Adrenal gland (tissue), 12 donors: ENCODE results near the gene RHOC. TPM values are rescaled to one million over a fixed set of nuclear protein-coding genes. Genes with fewer than 3 reads are reported as not detected.

Experiments
- DNase-seq, 7 donors: peaks; one replicate each; pipeline ENCODE4 v3.0.0-alpha.2; 2019 to 2020
- H3K27ac ChIP-seq, 5 donors: fragments of 200-600 bp; sonication (generic) in 4 of 5; 1 replicate in 3 of 5; 2 replicates in 2 of 5; pipeline versions ENCODE4 v1.5.1 to v1.8.0; 2016 to 2020; ENCODE audit warnings: mild to moderate bottlenecking in 1 of 5
- H3K27me3 ChIP-seq: fragments of 200-600 bp; 2 replicates; pipeline ENCODE4 v1.8.0; 2021
- H3K36me3 ChIP-seq, 2 donors: fragments of 200-600 bp; replicated peaks in 1 of 2; 1 replicate in 1 of 2; 2 replicates in 1 of 2; pipeline versions ENCODE4 v1.5.1 to v1.8.0; 2018 to 2022
- H3K4me1 ChIP-seq, 2 donors: fragments of 200-600 bp; replicated peaks in 1 of 2; 1 replicate in 1 of 2; 2 replicates in 1 of 2; pipeline versions ENCODE4 v1.5.1 to v1.8.0; 2018 to 2021
- H3K4me3 ChIP-seq, 4 donors: fragments of 200-600 bp; sonication (generic) in 3 of 4; one replicate each; pipeline ENCODE4 v1.5.1; 2016 to 2018
- H3K9me3 ChIP-seq, 3 donors: fragments of 200-600 bp; sonication (generic) in 1 of 3; replicated peaks in 1 of 3; 1 replicate in 2 of 3; 2 replicates in 1 of 3; pipeline versions ENCODE4 v1.5.1 to v1.8.0; 2016 to 2021
- CTCF ChIP-seq, 6 experiments: fragments of 450-650 bp in 4 of 6; fragments of 200-600 bp in 2 of 6; sonication (generic) in 1 of 6; IDR thresholded peaks; 1 replicate in 5 of 6; 2 replicates in 1 of 6; pipeline versions ENCODE4 v1.5.1 to v1.8.0; 2016 to 2021; ENCODE audit warnings: antibody characterized with exemption in 6 of 6, mild to moderate bottlenecking in 2 of 6, moderate library complexity in 1 of 6
- POLR2A ChIP-seq, 2 donors: fragments of 450-650 bp; IDR thresholded peaks; one replicate each; pipeline ENCODE4 v1.6.1; 2017; ENCODE audit warnings: antibody characterized with exemption in 2 of 2, mild to moderate bottlenecking in 2 of 2, moderate library complexity in 1 of 2
- WGBS, 4 donors: extraction: QIAGEN DNeasy Blood & Tissue Kit in 2 of 4; methylation state at CpG; one replicate each; pipeline versions ENCODE4 v1.1.5 to v1.1.7; 2013 to 2017; 5-methylcytosine and 5-hydroxymethylcytosine counted together
- intact Hi-C, 2 donors: fragments of 100-400 bp; cut with DNase I; formaldehyde crosslinking; loops; one replicate each; pipeline versions ENCODE4 v1.14.1 to v1.15.0; 2022 to 2023
- polyA plus RNA-seq, 3 donors: library from polyadenylated mRNA; stranded (reverse); fragments of 200-250 nt in 2 of 3; fragments of 350-450 nt in 1 of 3; fragmentation: Illumina TruSeq in 1 of 3; extraction: RNeasy Lipid Tissue Mini Kit (QIAGEN cat#74804) in 1 of 3; gene quantifications; one replicate each; pipeline ENCODE4 v1.2.3, GENCODE V29; 2013 to 2014
- total RNA-seq, 9 donors: library from RNA; depleted of rRNA in 4 of 9; stranded (reverse); fragments of >200 nt in 4 of 9; fragments of 120-200 nt in 1 of 9; fragmentation: NEBNext Ultra II Directional in 1 of 9; extraction: Animal tissue kit (Norgen Biotek cat#: 25700) in 1 of 9; gene quantifications; one replicate each; pipeline versions ENCODE4 v1.1.0 to v1.2.4, GENCODE V29; 2013 to 2023
- donor health status: healthy with polysubstance abuse.
- donor health status: Bipolar disorder and iron deficiency.
- donor health status: DM: yes; HTN: yes; CAD: no.
- donor health status: DM: no; HTN: no; CAD: no.
- donor health status: DM: no; HTN: no; CAD: no.
- donor health status: DM: yes; HTN: yes; CAD: no.

Gene RHOC
- total and polyA plus RNA-seq, 12 donors, result 186 to 374 (median 237) TPM

- Histone ChIP-seq H3K36me3 (no peaks in the 10 kb centered on the region), H3K4me1 (peaks cover 19 to 33% of the 10 kb centered on the region in 2 donors), H3K4me3 (no peak overlapping the region), H3K27me3 (no peaks in the 10 kb centered on the region), H3K9me3 (no peaks in the 10 kb centered on the region), H3K27ac (no peak overlapping the region)
- TF ChIP-seq CTCF (IDR thresholded peaks at IDR 0.05) (no peak), POLR2A (IDR thresholded peaks at IDR 0.05) (no peak)
- intact Hi-C loops, result no loop called here
- no peak for DNase-seq
- 96 to 98% (median 97%) methylated on average over 4 of the region's 4 CpGs for WGBS, 4 donors
These were observed 29.4 kb downstream of the RHOC start for GRCh38 chr1:112677501-112677900.

GRCh38 chr1:112676543-112676942 lies 30.4 kb downstream of the RHOC start:
- intact Hi-C loops, result no loop called here
- Histone ChIP-seq H3K27ac (peak overlapping the region in 1 of 5 donors; percentile 9), H3K36me3 (peaks cover 0 to 6% of the 10 kb centered on the region in 2 donors), H3K4me3 (no peak overlapping the region), H3K4me1 (peaks cover 19 to 33% of the 10 kb centered on the region in 2 donors), H3K27me3 (no peaks in the 10 kb centered on the region), H3K9me3 (no peaks in the 10 kb centered on the region)
- WGBS, 4 donors, result 85 to 95% (median 90%) methylated on average over 3 of the region's 3 CpGs
- DNase-seq, result no peak
- TF ChIP-seq CTCF (IDR thresholded peaks at IDR 0.05) (no peak), POLR2A (IDR thresholded peaks at IDR 0.05) (no peak)

GRCh38 chr1:112675728-112676381 lies 31.1 kb downstream of the RHOC start:
- H3K27ac ChIP-seq, result peak overlapping the region in 4 of 5 donors; percentile 85 to 98 (median 90)
- peak overlapping the region in 2 of 4 donors; percentile 73 to 93 for H3K4me3 ChIP-seq
- H3K4me1 ChIP-seq, result peaks cover 19 to 33% of the 10 kb centered on the region in 2 donors
- intact Hi-C loops, result no loop called here
- WGBS, 4 donors, result 39 to 47% (median 42%) methylated on average over 7 of the region's 7 CpGs
- no peak for TF ChIP-seq CTCF (IDR thresholded peaks at IDR 0.05)
- TF ChIP-seq POLR2A (IDR thresholded peaks at IDR 0.05), result no peak
- peaks cover 0 to 12% of the 10 kb centered on the region in 2 donors for H3K36me3 ChIP-seq
- H3K9me3 ChIP-seq, result no peaks in the 10 kb centered on the region
- DNase-seq, result no peak
- H3K27me3 ChIP-seq, result no peaks in the 10 kb centered on the region

- Histone ChIP-seq H3K36me3 (peaks cover 0 to 19% of the 10 kb centered on the region in 2 donors), H3K9me3 (no peaks in the 10 kb centered on the region), H3K27ac (peak overlapping the region; percentile 85 to 98 (median 87)), H3K4me3 (peak overlapping the region; percentile 57 to 93 (median 78)), H3K4me1 (peaks cover 19 to 33% of the 10 kb centered on the region in 2 donors), H3K27me3 (no peaks in the 10 kb centered on the region)
- DNase-seq, result peak in 6 of 7 donors; percentile 51 to 70 (median 60)
- 0% methylated on average over 13 to 68 of the region's 68 CpGs for WGBS, 4 donors
- intact Hi-C loops, result loop anchor here in 1 of 2 donors (5.0 kb wide), 1 partner anchor 32 kb away; the partner anchor contains the start of gene RHOC
- peak in 1 of 2 donors; percentile 1 for TF ChIP-seq POLR2A (IDR thresholded peaks at IDR 0.05)
- peak in 2 of 6 experiments; percentile 22 to 25 for TF ChIP-seq CTCF (IDR thresholded peaks at IDR 0.05)
These were observed 31.8 kb downstream of the RHOC start for GRCh38 chr1:112674986-112675727.
